ENCODE data around the gene METTL18. TPM values are rescaled to one million over a fixed set of nuclear protein-coding genes. Genes with fewer than 3 reads are reported as not detected.

Gene METTL18
- total RNA-seq, 2 experiments from 2014 or later, result 10.6 to 11.1 TPM

Other genes starting within 250 kb of the METTL18 start
- gene F5, start 208.4 kb downstream of the METTL18 start, total RNA-seq, result 10 to 100 TPM; 58.6 to 59.1 TPM
- 1 to 10 TPM; 2.4 to 2.6 TPM for gene SELP, start 164.8 kb downstream of the METTL18 start, total RNA-seq
- gene SELL, start 83.3 kb downstream of the METTL18 start, total RNA-seq, result 100 to 1,000 TPM; 362 to 365 TPM
- not detected for gene SELE, start 60.8 kb downstream of the METTL18 start, total RNA-seq
- 1 to 10 TPM; 8.8 TPM for gene SCYL3, start 99.0 kb upstream of the METTL18 start, total RNA-seq